ENCODE measurements around the gene TPCN2. TPM values are rescaled to one million over a fixed set of nuclear protein-coding genes. Genes with fewer than 3 reads are reported as not detected.
A peak's percentile ranks its signal among the peaks of the same experiment; 100 is the strongest.

The TPCN2 gene
- total and polyA plus RNA-seq, 9 of the 15 experiments (the other 6 are each of a cell fraction or from before 2014, with no cell fraction given): 0.66 to 10.2 (median 4.6) TPM

DNA sequence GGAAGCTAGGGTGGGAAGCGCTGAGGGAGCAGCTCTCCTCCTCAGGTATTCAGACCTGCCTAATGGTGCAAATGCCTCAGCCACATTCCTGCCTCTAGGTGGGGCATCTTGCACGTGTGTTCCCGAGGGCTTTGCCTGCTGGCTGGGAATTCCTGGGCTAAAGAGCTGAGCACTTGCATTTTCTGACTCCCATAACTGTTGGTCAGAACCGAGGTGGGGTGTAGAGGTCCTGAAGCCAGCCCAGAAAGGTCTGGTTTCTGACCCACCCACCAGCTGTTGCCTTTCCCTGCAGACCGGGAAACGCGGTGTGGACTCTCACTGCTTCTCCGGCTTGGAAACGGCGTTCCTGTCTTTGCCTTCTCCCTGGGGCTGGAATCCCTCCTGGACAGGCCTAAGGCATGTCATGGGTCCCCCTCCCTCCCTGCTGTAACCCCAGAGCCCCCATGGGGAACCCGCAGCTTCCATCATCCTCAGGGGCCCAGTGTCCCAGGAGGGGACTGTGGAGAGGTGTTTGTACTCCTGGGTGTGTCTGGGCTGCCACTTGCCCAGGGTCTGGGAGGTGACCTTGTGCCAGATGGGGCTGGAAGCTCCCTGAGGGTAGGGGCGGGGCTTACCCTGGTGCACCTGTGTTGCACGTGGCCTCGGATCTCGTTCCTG is 83.0 kb downstream of the TPCN2 start (continued):
- TF ChIP-seq MYC (IDR thresholded peaks at IDR 0.05; ENCODE audit: low read depth, low read length) (0 out of 2 replicates have a peak, but pooled peaks have one; percentile 43), MYC (CRISPR knock-in tag; IDR thresholded peaks at IDR 0.05; ENCODE audit: borderline replicate concordance, low read depth) (no peak), GATAD2A (IDR thresholded peaks at IDR 0.05) (no peak), ZEB2 (IDR thresholded peaks at IDR 0.05) (peak; percentile 26; the same call in 1 of the 2 replicates), JUND (IDR thresholded peaks at IDR 0.05; ENCODE audit: borderline replicate concordance, low read depth, low read length) (0 out of 2 replicates have a peak, but pooled peaks have one; percentile 23), JUND (tag; IDR thresholded peaks at IDR 0.05; ENCODE audit: borderline replicate concordance, low read depth, low read length) (no peak), TBL1XR1 (IDR thresholded peaks at IDR 0.05; ENCODE audit: low read length in 2 of 2) (no peak), MCM2 (IDR thresholded peaks at IDR 0.05; ENCODE audit: low read depth) (no peak), CBX1 (IDR thresholded peaks at IDR 0.05; ENCODE audit: low read depth) (no peak), PHB (CRISPR knock-in tag; IDR thresholded peaks at IDR 0.05) (no peak), HDAC1 (IDR thresholded peaks at IDR 0.05) (no peak), TEAD2 (tag; IDR thresholded peaks at IDR 0.05) (peak; percentile 100), CTBP1 (IDR thresholded peaks at IDR 0.05; ENCODE audit: borderline replicate concordance) (peak; percentile 56; the same call in 1 of the 2 replicates), KLF16 (IDR thresholded peaks at IDR 0.05) (0 out of 2 replicates have a peak, but pooled peaks have one; percentile 5), ATF7 (IDR thresholded peaks at IDR 0.05) (peak; percentile 19; the same call in 1 of the 2 replicates), L3MBTL2 (IDR thresholded peaks at IDR 0.05) (peak; percentile 19; the same call in 1 of the 2 replicates), KAT7 (CRISPR knock-in tag; IDR thresholded peaks at IDR 0.05; ENCODE audit: borderline replicate concordance) (no peak), BCOR (IDR thresholded peaks at IDR 0.05) (no peak), ZNF586 (CRISPR knock-in tag; conservative IDR thresholded peaks at IDR 0.05) (no peak)
- TF ChIP-seq, protein P1, sequence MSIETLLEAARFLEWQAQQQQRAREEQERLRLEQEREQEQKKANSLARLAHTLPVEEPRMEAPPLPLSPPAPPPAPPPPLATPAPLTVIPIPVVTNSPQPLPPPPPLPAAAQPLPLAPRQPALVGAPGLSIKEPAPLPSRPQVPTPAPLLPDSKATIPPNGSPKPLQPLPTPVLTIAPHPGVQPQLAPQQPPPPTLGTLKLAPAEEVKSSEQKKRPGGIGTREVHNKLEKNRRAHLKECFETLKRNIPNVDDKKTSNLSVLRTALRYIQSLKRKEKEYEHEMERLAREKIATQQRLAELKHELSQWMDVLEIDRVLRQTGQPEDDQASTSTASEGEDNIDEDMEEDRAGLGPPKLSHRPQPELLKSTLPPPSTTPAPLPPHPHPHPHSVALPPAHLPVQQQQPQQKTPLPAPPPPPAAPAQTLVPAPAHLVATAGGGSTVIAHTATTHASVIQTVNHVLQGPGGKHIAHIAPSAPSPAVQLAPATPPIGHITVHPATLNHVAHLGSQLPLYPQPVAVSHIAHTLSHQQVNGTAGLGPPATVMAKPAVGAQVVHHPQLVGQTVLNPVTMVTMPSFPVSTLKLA (conservative IDR thresholded peaks at IDR 0.05): 0 out of 4 replicates have a peak, but pooled peaks of 1 of the 2 experiments have one; percentile 13
- TF ChIP-seq, protein P2, sequence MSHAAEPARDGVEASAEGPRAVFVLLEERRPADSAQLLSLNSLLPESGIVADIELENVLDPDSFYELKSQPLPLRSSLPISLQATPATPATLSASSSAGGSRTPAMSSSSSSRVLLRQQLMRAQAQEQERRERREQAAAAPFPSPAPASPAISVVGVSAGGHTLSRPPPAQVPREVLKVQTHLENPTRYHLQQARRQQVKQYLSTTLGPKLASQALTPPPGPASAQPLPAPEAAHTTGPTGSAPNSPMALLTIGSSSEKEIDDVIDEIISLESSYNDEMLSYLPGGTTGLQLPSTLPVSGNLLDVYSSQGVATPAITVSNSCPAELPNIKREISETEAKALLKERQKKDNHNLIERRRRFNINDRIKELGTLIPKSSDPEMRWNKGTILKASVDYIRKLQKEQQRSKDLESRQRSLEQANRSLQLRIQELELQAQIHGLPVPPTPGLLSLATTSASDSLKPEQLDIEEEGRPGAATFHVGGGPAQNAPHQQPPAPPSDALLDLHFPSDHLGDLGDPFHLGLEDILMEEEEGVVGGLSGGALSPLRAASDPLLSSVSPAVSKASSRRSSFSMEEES (CRISPR knock-in tag; IDR thresholded peaks at IDR 0.05): no peak
- TF ChIP-seq, protein P3, sequence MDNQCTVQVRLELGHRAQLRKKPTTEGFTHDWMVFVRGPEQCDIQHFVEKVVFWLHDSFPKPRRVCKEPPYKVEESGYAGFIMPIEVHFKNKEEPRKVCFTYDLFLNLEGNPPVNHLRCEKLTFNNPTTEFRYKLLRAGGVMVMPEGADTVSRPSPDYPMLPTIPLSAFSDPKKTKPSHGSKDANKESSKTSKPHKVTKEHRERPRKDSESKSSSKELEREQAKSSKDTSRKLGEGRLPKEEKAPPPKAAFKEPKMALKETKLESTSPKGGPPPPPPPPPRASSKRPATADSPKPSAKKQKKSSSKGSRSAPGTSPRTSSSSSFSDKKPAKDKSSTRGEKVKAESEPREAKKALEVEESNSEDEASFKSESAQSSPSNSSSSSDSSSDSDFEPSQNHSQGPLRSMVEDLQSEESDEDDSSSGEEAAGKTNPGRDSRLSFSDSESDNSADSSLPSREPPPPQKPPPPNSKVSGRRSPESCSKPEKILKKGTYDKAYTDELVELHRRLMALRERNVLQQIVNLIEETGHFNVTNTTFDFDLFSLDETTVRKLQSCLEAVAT (IDR thresholded peaks at IDR 0.05): peak in 1 of 2 experiments; percentile 75; a peak in 2 of 4 replicates

All from K562 (cell line).